HG03571 (cell line): ENCODE measurements around the gene RASL10A.
"Not testable (repeated sequence)": the region's sequence is repeated elsewhere in the genome, so short reads cannot be mapped to it uniquely, and the experiment has no call there.

Experiments
- ATAC-seq: cut with Tn5 transposase; IDR thresholded peaks from one replicate; pipeline ENCODE4 v1.9.1; 2021; ENCODE audit not compliant: unreplicated experiment

Gene RASL10A, protein sequence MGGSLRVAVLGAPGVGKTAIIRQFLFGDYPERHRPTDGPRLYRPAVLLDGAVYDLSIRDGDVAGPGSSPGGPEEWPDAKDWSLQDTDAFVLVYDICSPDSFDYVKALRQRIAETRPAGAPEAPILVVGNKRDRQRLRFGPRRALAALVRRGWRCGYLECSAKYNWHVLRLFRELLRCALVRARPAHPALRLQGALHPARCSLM

DNA sequence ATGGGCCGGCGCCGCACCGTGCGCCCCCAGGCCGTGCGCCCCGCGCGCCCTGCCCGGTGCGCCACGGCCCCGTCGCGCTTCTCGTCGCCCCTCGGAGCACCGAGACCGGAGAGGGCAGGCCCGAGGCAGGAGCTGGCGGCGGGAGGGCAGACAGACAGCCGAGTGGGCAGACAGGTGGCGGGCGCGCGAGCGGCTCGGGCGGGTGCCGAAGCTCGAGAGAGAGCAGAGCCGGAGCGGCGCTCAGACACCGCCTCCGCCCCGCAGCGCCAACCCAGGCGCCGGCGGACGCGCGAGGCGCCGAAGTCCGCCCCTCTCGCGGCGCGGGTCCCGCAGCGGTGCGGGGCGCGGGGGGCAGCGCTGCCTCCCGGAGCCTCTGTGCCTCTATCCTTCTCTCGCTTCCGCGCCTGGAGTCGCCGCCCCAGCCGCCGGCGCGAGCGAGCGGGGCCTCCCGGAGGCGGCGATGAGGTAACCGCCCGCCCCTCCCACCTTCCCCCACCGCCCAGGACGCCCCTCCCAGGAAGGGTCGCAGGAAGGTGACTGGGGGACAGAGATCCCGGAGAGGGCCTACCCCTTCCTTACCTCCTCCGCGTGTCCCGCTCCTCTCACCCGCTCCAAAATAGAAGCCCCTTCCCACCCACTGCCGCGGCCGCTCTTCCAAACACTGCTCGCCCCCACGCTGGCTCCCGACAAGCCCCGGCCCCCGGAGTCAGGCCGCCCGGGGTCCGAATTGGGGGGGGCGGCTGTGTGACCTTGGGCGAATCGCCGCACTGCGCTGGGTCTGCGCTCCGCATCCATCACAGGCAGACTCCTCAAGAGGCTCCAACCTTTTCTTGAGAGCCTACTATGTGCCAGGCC, at the start of gene RASL10A:
RASL10A (minus strand) TSS at position 412 of the 855 bp plus-strand sequence. CDS start 451 bp downstream, outside the sequence.
- no peak for ATAC-seq

DNA sequence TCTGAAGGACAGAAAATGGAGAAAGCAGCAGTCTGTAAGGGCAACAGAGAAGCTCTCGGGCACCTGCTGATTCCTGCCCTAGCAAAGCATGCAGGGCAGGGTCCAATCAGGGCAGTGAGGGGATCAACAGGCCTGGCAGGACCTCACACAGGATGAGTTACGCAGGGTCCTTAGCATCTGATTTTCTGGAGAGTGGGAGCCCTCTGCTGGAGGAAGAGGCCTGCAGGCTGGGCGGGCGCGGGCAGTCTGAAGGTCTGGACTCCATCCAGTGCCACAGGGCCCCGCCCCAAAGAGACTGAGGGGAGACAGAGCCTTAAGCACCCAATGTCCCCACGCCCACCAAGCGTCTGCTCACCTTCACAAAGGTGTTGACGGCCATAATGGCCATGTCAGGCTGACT, 44.0 kb upstream of the RASL10A start:
- ATAC-seq = no peak

DNA sequence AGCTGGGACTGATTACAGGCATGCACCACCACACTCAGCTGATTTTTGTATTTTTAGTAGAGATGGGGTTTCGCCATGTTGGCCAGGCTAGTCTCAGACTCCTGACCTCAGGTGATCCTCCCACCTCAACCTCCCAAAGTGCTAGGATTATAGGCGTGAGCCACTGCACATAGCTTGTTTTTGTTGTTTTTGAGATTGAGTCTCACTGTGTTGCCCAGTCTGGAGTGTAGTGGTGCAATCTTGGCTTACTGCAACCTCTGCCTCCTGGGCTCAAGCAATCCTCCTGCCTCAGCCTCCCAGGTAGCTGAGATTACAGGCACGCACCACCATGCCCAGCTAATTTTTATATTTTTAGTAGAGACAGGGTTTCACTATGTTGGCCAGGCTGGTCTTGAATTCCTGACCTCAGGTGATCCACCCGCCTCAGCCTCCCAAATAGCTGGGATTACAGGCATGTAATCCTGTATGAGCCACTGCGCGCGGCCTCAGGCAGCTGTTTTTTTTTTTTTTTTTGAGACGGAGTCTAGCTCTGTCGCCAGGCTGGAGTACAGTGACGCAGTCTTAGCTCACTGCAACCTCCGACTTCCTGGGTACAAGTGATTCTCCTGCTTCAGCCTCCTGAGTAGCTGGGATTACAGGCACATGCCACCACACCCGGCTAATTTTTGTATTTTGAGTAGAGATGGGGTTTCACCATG, 41.8 kb upstream of the RASL10A start:
- ATAC-seq = not testable (repeated sequence)

DNA sequence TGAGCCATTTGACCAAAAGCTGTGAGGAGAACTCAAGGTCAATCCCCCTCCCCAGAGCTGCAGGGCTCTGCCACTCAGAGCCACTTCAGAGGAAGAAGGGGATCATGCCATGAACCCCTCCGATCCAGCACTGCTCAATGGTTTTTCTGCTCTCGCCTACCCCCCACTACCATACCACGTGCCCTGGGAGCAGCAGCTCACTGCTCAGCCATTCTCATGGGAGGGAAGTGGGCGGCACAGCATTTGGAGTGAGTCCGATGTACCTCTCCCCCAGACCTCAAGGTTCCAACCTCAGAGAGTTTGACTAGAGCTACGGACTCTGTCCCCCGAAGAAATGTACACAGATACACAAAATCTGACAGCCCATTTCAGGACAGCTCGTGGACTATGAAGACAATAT, 38.4 kb upstream of the RASL10A start:
- no peak for ATAC-seq

DNA sequence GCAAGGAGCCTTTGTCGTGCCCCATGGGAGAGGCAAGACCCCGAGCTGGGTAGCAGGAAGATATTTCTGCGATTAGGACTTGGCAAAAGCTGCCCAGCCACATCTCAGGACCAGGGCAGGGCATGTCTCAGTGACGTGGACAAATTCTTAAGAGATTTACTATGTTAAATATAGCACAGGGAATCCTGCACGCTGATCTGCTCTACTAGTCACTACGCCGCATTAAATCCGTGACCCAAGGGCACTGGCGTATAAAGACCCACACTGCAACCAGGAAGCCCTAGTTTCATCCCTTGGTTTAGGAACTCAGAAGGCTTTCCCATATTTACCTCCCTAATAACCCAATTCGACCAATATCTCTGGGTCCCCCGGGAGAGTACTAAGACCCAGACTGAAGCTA, 37.8 kb upstream of the RASL10A start:
- no peak for ATAC-seq

DNA sequence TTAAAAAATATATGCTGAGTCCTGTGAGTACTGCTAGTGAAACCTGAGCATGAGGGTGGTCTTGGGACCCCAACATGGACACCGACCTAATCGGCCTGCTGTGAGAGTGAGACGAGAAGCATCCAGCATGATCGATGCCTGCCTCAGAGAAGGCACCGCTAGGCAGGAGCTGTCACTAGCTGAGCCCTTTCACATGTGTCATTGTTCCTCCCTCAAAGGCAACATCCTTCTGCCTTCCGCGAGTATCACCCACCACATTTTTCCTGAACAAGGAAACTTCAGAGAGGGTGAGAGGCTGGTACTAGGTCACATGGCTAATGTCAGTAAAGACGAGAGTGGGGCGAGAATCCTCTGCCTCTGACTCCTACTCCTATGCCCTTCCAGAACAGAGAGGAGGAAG, 37.3 kb upstream of the RASL10A start:
- ATAC-seq = no peak

DNA sequence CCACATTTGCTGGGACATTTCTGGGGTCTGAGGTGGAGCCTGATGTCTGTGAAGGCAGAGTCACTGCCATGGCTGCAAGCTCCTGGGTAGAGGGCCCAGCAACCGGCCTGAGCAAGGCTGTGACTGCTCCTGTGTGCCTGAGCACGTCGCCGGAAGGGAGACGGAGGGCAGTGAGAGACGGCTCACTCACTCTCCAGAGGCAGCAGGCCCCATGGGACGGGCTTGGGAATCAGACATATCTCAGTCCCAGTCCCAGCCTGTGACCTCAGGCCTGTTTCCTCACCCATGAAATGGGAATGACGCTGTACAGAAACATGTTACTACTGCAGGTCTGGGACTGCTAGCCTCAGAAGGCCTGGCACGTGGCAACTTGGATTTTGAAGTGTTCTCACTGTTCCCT, 36.4 kb upstream of the RASL10A start:
- no peak for ATAC-seq

DNA sequence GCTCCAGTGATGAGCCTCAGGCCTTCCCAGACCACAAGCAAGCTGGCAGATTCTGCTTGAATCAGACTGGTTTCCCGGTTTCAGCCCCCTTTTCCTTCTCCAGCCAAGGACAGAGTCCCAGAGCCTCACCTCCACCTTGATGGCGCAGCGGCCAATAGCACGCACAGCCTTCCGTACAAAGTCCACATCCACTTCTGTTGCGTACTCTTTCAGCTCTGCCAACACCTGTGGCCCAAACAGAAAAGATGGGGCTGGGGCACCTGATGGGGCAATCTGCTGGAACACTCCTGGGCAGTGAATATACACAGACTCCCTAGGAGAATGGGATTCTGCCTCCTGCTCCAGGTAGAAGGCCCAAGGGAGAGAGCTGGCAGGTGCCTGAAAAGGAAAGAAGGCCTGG, 35.5 kb upstream of the RASL10A start:
- ATAC-seq = no peak

DNA sequence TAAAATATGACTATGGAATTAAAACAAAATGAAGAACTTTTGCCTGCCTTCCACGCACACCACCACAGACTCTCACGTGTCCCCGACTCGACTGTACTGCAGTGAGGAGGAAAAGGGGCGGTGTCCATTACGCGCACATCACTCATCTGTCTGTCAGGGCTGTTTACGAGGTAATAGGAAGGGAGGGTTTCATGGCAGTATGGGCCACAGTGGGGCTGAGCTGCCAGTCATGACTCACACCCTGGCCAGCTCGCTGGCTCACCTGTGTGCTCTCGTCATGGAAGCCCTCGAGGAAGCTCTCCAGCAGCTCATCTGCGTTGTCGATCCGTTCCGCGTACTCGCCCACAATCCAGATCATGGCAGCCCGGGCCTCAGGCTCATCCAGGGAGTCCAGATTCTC, 33.5 kb upstream of the RASL10A start:
- no peak for ATAC-seq

DNA sequence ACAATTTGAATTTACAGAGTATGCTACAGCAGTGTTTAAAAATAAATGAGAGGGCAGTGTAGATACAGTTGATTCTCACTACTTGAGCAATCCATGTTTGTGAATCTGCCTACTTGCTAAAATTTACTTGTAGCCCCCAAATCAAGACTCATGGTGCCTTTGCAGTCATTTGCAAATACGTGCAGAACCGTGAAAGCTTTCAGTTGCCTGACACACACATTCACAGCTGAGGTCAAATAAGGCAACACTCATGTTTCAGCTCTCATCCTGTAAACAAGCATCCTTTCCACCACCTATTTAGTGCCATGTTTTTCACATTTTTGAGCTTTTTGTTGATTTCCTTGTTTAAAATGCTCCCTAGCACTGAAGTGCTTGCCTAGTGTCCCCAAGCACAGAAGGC, 32.5 kb upstream of the RASL10A start:
- ATAC-seq = no peak

DNA sequence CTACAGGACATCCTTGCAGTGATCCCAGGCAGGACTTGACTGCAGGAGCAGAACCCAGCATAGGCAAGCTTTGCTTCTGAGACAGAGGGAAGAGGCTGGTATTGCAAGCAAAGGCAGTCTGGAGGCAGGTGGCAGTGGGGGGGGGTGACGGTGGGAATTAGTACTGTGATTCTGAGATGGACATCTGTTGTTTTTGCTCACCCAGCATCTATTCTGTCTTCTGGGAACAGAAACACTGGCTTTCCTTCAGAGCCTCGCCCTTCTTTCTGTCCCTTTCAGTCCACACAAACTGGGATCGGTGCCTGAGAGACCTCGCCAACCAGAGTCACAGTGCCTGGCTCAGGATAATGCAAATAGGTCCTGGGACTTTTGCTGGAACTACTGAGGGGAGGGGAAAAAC, 31.2 kb upstream of the RASL10A start:
- no peak for ATAC-seq

DNA sequence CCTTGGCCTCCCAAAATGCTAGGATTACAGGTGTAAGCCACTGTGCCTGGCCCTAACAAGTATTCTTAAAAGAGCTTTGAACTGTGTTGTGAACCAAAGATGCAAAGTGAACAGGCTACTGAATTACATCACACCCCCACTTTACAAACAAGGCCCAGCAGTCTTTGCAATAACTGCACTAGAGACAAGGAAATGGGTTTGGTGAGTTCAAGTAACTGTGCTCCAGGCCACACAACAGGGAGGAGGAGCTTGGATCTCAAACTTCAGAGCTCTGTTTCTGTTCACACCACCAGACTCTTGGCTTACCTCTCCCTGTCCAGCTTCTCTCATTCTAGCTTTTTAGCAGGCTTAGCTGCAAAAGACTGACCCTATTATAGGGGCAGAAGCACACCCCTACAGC, 30.4 kb upstream of the RASL10A start:
- ATAC-seq = no peak

DNA sequence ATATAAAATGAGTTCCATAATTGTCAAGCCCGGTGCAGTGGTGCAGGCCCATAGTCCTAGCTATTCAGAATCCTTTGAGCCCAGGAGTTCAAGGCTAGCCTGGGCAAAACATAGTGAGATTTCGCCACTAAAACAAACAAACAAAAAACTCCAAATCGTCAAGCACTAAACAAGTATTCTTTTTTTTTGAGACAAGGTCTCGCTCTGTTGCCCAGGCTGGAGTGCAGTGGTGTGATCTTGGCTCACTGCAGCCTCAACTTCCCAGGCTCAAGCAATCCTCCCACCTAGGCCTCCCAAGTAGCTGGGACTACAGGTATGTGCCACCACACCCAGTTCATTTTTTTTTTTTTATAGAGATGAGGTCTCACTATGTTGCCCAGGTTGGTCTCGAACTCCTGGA, 29.4 kb upstream of the RASL10A start:
- ATAC-seq = not testable (repeated sequence)

DNA sequence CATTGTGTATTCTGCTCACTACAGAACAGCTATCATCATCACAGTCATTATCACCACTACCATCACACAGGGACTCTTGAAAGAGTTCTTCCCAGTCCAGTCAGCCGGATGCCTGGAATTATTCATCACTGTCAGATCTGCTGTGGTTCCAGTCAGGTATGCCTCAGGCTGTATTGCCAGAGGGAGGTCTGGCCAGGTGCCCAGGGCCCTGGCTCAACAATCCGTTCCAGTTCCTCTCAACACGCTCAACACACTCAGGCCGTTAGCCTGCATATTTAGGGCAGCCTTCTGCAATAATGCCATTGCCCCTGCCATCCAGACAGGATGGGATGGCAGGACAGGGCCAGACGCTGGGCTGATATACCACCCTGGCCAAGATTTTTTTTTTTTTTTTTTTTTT, 28.6 kb upstream of the RASL10A start:
- no peak for ATAC-seq

DNA sequence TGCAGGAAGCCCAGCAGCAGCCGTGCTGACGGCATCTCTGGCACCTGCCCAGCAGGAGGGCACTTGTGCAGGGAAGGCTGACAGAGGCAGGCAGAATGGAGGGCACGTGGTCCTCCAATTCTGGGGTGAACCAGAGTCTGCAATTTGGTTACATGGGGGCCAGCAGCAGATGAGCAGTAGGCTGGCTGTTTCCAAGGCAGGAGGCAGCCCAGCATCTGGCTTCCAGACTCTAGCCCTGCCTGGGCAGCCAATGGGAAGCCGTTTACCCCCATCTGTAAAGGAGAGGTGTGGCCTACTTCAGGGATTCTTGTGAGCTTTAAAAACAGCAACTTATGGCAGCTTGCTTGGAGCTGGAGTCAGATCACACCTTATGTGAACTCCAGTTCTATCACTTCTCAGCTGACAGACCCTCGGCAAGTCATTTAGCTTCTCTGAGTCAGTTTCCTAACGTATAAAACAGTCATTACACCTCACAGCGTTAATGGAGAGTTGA, 27.9 kb upstream of the RASL10A start:
- ATAC-seq = no peak

DNA sequence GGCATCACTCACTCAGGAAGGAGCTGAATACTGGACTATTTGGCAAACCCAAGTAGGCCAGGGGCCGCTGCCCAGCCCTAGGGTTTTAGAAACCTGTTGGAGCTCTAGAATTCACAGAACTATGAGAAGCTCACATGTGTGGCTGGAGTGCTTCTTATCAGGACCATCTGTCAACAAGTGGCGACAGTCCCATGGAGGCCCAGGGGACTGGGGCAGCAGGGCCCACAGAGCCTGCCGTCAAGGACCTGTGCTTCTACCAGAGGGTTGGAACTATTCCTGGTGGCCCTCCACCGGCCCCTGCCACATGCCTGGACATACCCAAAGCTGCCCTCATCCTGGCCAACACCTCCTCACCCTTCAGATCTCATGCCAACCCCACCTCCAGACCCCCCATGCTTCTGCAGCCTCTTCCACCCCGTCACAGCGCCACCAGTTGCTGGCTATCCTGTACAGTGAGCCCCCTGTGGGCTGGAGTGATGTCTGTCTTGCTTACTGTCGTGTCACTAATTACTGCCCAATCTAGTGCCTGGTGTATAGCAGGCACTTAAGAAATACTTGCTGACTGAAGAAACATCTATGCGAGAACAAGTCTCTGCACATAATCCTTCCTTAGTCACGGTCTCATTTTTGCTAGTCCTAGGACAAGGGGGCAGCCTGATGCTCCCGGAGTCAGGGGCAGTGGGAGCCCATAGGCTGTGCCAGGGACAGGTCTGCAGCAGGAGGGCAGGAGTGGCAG, 27.2 kb upstream of the RASL10A start:
- ATAC-seq = no peak

DNA sequence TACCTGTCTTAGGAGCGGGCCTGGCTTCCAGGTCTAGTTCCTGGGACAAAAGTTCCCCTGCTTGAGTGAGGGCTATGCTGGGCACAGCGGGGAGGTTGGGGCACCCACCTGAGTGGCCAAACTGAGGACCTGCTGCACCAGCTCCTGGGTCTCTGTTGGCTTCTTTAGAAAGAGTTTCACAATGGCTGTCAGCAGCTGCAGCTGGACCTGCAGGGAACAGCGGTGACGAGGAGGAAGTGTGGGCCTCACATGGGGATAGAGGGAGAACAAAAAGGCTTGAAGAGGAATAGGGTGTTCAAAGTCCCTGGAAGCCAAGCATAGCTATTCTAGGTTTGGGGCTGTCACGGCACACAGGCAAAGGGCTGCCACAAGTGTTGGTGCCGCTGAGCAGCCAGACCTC, 26.7 kb upstream of the RASL10A start:
- ATAC-seq = no peak

DNA sequence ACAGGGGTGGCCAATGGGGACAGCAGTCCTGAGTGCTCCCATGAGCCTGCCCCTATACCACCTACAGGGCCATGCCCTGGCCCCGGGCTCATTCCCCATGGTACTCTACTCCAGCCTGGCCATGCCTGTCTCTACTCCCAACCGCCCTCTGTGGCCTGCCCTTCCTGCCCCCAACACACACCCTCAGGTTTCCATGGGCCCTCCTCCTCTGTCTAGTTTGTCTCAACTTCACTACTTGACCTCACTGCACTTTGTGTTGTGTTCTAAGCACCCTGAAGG, 26.3 kb upstream of the RASL10A start:
- no peak for ATAC-seq

DNA sequence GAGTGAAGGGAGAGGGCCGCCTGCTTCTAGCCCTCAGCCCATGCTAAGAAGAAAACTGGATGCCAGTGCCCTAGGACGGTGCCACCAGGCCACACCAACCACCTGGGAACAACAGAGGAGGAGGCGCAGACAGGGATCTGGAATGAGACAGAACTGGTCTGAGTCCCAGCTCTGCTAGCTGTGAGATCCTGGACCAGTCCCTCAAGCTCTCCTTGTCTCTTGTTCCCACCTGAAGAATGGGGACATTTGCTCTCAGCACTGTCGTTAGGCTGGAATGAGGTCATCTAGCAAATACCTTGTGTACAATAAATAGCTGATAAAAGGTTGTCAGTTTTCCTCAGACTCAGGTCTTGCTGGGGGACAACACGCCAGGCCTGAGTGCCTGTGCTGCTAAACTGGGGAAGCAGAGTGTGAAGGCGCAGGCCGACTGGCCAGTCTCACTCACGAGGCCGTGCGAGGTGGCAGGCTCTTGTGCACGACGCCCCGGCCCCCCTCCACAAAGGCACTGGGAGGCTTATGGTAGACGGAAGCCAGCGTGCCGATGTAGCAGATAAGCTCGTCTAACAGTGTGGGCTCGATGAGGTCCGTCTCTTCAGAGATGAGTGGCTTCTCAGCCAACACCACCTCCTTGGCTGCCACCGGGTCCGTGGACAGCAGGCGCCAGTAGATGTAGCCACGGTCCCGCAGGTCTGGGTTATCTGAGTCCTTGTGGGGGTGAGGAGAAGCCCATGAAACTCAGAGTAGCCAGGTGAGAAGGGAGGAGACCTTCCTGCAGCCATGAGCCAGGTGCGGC, 25.8 kb upstream of the RASL10A start:
- no peak for ATAC-seq

DNA sequence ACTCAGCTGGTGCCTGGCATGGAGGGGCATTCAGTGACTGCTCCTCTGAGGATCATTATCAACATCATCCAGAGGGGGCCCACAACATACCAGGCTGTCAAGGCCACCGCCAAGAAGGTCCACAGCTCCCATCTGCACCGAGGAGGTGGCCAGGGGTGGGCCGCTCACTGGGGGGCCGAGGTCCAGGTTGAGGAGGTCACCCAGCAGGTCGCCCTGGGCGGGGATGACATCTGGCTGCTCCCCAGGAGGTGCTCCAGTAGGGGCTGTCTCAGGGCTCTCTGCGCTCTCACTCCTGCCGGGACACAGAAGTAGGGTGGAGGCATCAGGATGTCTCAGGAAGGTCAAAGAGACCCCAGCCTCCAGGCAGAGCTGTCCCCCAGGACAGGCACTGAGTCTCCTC, 25.1 kb upstream of the RASL10A start:
- ATAC-seq = no peak
